ENCODE results near the gene GLT6D1. TPM values are rescaled to one million over a fixed set of nuclear protein-coding genes. Genes with fewer than 3 reads are reported as not detected.

The GLT6D1 gene
- total and polyA plus RNA-seq, 2 of the 8 experiments (the other 6 are each of a cell fraction or from before 2014, with no cell fraction given) = 1.3 to 2.1 TPM

DNA sequence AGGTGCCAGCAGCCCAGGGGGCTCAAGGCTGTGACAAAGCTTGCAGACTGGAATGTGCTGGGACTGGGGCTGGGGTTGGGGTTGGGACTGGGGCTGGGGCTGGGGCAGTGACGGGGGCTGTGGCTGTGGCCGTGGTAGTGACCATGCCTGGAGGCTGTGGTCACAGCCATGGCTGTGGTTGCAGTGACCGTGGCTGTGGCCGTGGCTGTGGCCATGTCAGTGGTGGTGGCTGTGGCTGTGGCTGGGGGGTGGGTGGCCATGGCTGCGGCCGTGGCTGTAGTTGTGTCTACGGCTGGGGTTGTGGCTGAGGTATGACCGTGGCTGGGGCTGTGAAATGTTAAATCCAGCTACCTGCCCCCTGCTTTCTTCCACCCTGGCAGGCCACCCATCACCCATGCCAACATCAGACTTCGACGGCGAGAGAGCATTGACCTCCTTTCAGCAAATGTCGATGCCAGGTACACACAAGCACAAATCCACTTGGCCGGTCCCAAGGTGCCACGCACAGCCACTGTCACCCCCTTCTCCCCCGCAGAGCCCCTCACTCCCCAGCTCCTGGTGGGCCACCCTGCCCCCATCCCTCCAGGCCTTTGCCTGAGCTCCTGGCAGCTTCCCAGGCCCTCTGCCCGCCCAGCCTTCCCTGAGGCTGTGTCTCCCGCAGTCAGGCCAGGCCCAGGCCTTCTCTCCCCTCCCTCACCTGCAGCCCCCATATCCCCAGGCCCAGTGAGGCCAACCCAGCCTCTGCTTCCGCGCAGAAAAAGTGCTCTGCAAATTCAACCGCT, 39.1 kb upstream of the GLT6D1 start:
- Histone ChIP-seq H2BK20ac (ENCODE audit: low read length) (0 out of 2 replicates have a peak overlapping the region, but pooled peaks have one; percentile 61), H2AFZ (ENCODE audit: low read length) (no peak overlapping the region), H4K91ac (replicated peaks; ENCODE audit: insufficient read length, low read length) (peak overlapping the region; percentile 65), H3K27ac (ENCODE audit: low read depth, low read length) (no peak overlapping the region; the same call in 1 of the 2 replicates), H3K9ac (replicated peaks in 1 of 4; ENCODE audit: extremely low read depth in 1 of 4, low read depth in 3 of 4, low read length in 3 of 4) (no peak overlapping the region), H2BK120ac (replicated peaks; ENCODE audit: low read depth, low read length) (no peak overlapping the region), H2BK12ac (ENCODE audit: low read depth, low read length) (peak overlapping the region; percentile 60; the same call in 1 of the 2 replicates), H2BK5ac (ENCODE audit: low read depth, low read length) (no peak overlapping the region; the same call in 1 of the 2 replicates), H4K8ac (ENCODE audit: extremely low read depth, insufficient read depth, low read length) (no peak overlapping the region; the same call in 1 of the 2 replicates), H3K79me1 (ENCODE audit: low read depth, low read length) (no peaks in the 10 kb centered on the region), H3K4me3 (ENCODE audit: extremely low read depth in 1 of 4, insufficient read depth in 2 of 4, low read depth in 3 of 4, low read length in 4 of 4) (no peak overlapping the region), H3K9me3 (ENCODE audit: insufficient read depth in 2 of 2, low read depth in 1 of 2, low read length in 1 of 2) (peaks cover 3 to 5% of the 10 kb centered on the region in 2 experiments; a peak in 1 of 4 replicates), H3K56ac (replicated peaks; ENCODE audit: insufficient read length, low read depth, low read length) (no peak overlapping the region), H4K5ac (ENCODE audit: insufficient read length, low read depth, low read length) (no peak overlapping the region), H3K79me2 (ENCODE audit: control insufficient read depth in 1 of 2, insufficient read depth in 2 of 2, low read length in 2 of 2) (no peaks in the 10 kb centered on the region), H3K23me2 (ENCODE audit: low read depth, low read length) (no peaks in the 10 kb centered on the region), H3K27me3 (replicated peaks in 1 of 4; ENCODE audit: control insufficient read depth in 3 of 4, extremely low read depth in 1 of 4, insufficient read depth in 3 of 4, low read length in 3 of 4) (no peaks in the 10 kb centered on the region; a peak in 1 of 7 replicates), H3K36me3 (ENCODE audit: control insufficient read depth in 2 of 4, insufficient read depth in 4 of 4, low read length in 3 of 4) (no peaks in the 10 kb centered on the region), H2BK15ac (ENCODE audit: low read length) (no peak overlapping the region), H3K4me1 (replicated peaks in 1 of 4; ENCODE audit: control insufficient read depth in 3 of 4, insufficient read depth in 4 of 4, low read length in 3 of 4) (peaks cover 0 to 13% (median 2%) of the 10 kb centered on the region in 4 experiments; a peak in 4 of 7 replicates), H3K4ac (replicated peaks; ENCODE audit: insufficient read length, low read depth, low read length) (no peak overlapping the region), H4K20me1 (replicated peaks in 1 of 2; ENCODE audit: control insufficient read depth in 1 of 2, insufficient read depth in 2 of 2, low read length in 2 of 2) (no peaks in the 10 kb centered on the region), H3K4me2 (ENCODE audit: insufficient read depth in 1 of 2, low read depth in 2 of 2, low read length in 2 of 2) (no peak overlapping the region), H2AK5ac (ENCODE audit: low read depth, low read length) (0 out of 2 replicates have a peak overlapping the region, but pooled peaks have one; percentile 39), H3K14ac (ENCODE audit: insufficient read length) (no peak overlapping the region), H3K18ac (ENCODE audit: extremely low read depth, low read length) (no peak overlapping the region), H3K23ac (ENCODE audit: insufficient read length) (no peak overlapping the region)
- FAIRE-seq = no peak
- POLR2A ChIA-PET (ENCODE audit: partially characterized antibody) = interaction anchor here (0.6 to 1.1 kb wide), 3 partner anchors 17 to 76 kb away, joined by 3 to 4 read pairs (median 3); no protein-coding TSS in a partner anchor
- DNase-seq (ENCODE audit: low read depth in 1 of 2, low spot score in 2 of 2) = no peak
- CTCF ChIA-PET (ENCODE audit: partially characterized antibody) = interaction anchor here (0.7 to 1.8 kb wide), 4 partner anchors 17 to 75 kb away, joined by 3 to 5 read pairs (median 4); no protein-coding TSS in a partner anchor
- 83% methylated on average over 13 of the region's 20 CpGs; no CpG with 5 or more reads in 1 of the 2 experiments for WGBS, 2 experiments (ENCODE audit: extremely low coverage in 1 of 2, insufficient coverage in 1 of 2, insufficient read length in 1 of 2, insufficient replicate concordance in 2 of 2, low coverage in 1 of 2, low lambda C conversion rate in 2 of 2, missing lambda C conversion rate in 1 of 2)
- TF ChIP-seq JUN (IDR thresholded peaks at IDR 0.05; ENCODE audit: low read depth, low read length) = no peak
- peak; percentile 75 for TF ChIP-seq EGR1 (IDR thresholded peaks at IDR 0.05; ENCODE audit: borderline replicate concordance, low read depth, low read length)
- peak; percentile 57; the same call in 1 of the 2 replicates for TF ChIP-seq FOSL1 (IDR thresholded peaks at IDR 0.05; ENCODE audit: insufficient read depth, low read depth, low read length)

Measured in H1 (cell line).